ENCODE data around the gene FLOT2. TPM values are rescaled to one million over a fixed set of nuclear protein-coding genes. Genes with fewer than 3 reads are reported as not detected.

Gene FLOT2
- total and polyA plus RNA-seq, 10 of the 15 experiments (the other 5 are each of a cell fraction or from before 2014, with no cell fraction given), result 56.8 to 302 (median 149) TPM

DNA sequence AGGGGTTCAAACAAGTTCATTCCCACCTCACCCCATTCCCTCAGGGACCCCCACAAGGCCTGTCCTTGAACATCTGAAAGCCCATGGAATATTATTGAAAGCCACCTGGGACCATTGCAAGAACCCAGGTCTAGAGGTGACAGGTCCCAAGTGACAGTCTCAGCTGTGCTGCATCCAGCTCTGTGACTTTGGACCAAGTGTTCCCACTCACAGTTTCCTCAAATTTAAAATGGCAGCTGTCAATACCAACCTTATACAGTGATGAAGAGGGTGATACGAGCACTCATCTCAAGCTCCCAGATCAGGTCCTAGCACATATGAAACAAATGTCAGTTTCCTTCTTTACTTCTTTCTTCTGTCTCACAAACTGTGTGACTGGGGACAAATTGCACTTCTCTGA is 33.6 kb downstream of the FLOT2 start:
- no peak overlapping the region for H3K9ac ChIP-seq (ENCODE audit: control insufficient read depth, insufficient read depth, low read length)
- no peaks in the 10 kb centered on the region for H3K79me2 ChIP-seq (ENCODE audit: control insufficient read depth, insufficient read depth, low read length)
- ChIA-PET CTCF (interaction anchor here (2.2 kb wide), 1 partner anchor 15 kb away, joined by 12 read pairs; no protein-coding TSS in a partner anchor), POLR2A (interaction anchor here (0.5 kb wide), 1 partner anchor 10 kb away, joined by 3 read pairs; no protein-coding TSS in a partner anchor), RAD21 (ENCODE audit: unreplicated experiment) (interaction anchor here (0.7 to 1.3 kb wide), 4 partner anchors 14 to 183 kb away, joined by 3 to 4 read pairs (median 3); no protein-coding TSS in a partner anchor), SMC1A (ENCODE audit: uncharacterized antibody, unreplicated experiment) (interaction anchor here (1.1 to 4.0 kb wide), 3 partner anchors 24 to 30 kb away, joined by 3 to 19 read pairs (median 4); no protein-coding TSS in a partner anchor)
- no TSS peak for BruUV-seq (replicated peaks)
- FAIRE-seq (no peak), ATAC-seq (no peak), DNase-seq (ENCODE audit: low read depth, low spot score) (no peak)
- no peaks in the 10 kb centered on the region for H3K9me3 ChIP-seq (replicated peaks; ENCODE audit: control insufficient read depth, insufficient read depth, low read length)
- H3K4me2 ChIP-seq (ENCODE audit: control insufficient read depth, insufficient read depth), result no peak overlapping the region
- H3K4me3 ChIP-seq, result no peak overlapping the region
- no peaks in the 10 kb centered on the region for H4K20me1 ChIP-seq (ENCODE audit: control insufficient read depth, insufficient read depth)
- 100% methylated on average over 1 of the region's 1 CpG for WGBS (ENCODE audit: insufficient coverage, insufficient replicate concordance, low lambda C conversion rate, missing lambda C conversion rate)
- H3K27ac ChIP-seq (ENCODE audit: control insufficient read depth, insufficient read depth), result no peak overlapping the region
- no peaks in the 10 kb centered on the region for H3K27me3 ChIP-seq (replicated peaks in 1 of 2; ENCODE audit: control insufficient read depth in 2 of 2, insufficient read depth in 2 of 2, low read length in 1 of 2)
- H2AFZ ChIP-seq (ENCODE audit: control insufficient read depth, low read depth, low read length), result no peak overlapping the region
- in situ Hi-C loops (cut with MboI) (no loop called here), intact Hi-C loops (cut with micrococcal nuclease; ENCODE audit: unreplicated experiment) (no loop called here)
- TF ChIP-seq, protein P1, sequence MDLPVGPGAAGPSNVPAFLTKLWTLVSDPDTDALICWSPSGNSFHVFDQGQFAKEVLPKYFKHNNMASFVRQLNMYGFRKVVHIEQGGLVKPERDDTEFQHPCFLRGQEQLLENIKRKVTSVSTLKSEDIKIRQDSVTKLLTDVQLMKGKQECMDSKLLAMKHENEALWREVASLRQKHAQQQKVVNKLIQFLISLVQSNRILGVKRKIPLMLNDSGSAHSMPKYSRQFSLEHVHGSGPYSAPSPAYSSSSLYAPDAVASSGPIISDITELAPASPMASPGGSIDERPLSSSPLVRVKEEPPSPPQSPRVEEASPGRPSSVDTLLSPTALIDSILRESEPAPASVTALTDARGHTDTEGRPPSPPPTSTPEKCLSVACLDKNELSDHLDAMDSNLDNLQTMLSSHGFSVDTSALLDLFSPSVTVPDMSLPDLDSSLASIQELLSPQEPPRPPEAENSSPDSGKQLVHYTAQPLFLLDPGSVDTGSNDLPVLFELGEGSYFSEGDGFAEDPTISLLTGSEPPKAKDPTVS (IDR thresholded peaks at IDR 0.05; ENCODE audit: low read depth, low read length), result no peak
- TF ChIP-seq SIN3A (IDR thresholded peaks at IDR 0.05; ENCODE audit: low read depth, low read length) (no peak), SMC3 (IDR thresholded peaks at IDR 0.05; ENCODE audit: borderline replicate concordance, low read length) (no peak), BRCA1 (IDR thresholded peaks at IDR 0.05; ENCODE audit: low read depth, low read length) (no peak), NR2C2 (IDR thresholded peaks at IDR 0.05; ENCODE audit: borderline replicate concordance, control insufficient read depth, insufficient read length, low read depth) (no peak), TAF1 (IDR thresholded peaks at IDR 0.05; ENCODE audit: borderline replicate concordance, low read depth, low read length) (no peak), BCL11A (IDR thresholded peaks at IDR 0.05; ENCODE audit: low read depth, low read length) (no peak), MTA3 (IDR thresholded peaks at IDR 0.05; ENCODE audit: borderline replicate concordance, low read length) (no peak), STAT3 (IDR thresholded peaks at IDR 0.05; ENCODE audit: low read depth, low read length) (no peak)
- H3K4me1 ChIP-seq (ENCODE audit: control insufficient read depth, insufficient read depth, low read length), result peaks cover 9% of the 10 kb centered on the region
- peaks cover 2 to 9% of the 10 kb centered on the region in 2 experiments; a peak in 3 of 4 replicates for H3K36me3 ChIP-seq (ENCODE audit: control insufficient read depth in 2 of 2, insufficient read depth in 2 of 2, low read length in 1 of 2)

All from GM12878 (cell line).